ENCODE results near the gene CNGA2. TPM values are rescaled to one million over a fixed set of nuclear protein-coding genes. Genes with fewer than 3 reads are reported as not detected.

Gene CNGA2
- polyA plus RNA-seq, 10 donors, result 0.07 TPM; not detected in 9

GRCh38 chrX:151752847-151753246 is 18.3 kb downstream of the CNGA2 start:
- DNase-seq, result no peak

GRCh38 chrX:151753313-151754046 is 18.9 kb downstream of the CNGA2 start:
- DNase-seq, result peak in 2 of 3 donors; percentile 74 to 83

- DNase-seq, result peak in 1 of 3 donors; percentile 45
These were observed 19.5 kb downstream of the CNGA2 start for GRCh38 chrX:151754047-151754429.

GRCh38 chrX:151754641-151755215 is 20.2 kb downstream of the CNGA2 start:
- DNase-seq, result peak in 2 of 3 donors; percentile 40 to 75

- DNase-seq, result no peak
These were observed 24.6 kb downstream of the CNGA2 start for GRCh38 chrX:151759041-151759708.

- DNase-seq, result no peak
These were observed 28.3 kb downstream of the CNGA2 start for GRCh38 chrX:151762802-151763201.

GRCh38 chrX:151763711-151764110 is 29.2 kb downstream of the CNGA2 start:
- DNase-seq, result no peak

- DNase-seq, result no peak
These were observed 30.5 kb downstream of the CNGA2 start for GRCh38 chrX:151765026-151765425.

- DNase-seq, result no peak
These were observed 37.2 kb downstream of the CNGA2 start for GRCh38 chrX:151771726-151772125.

GRCh38 chrX:151773434-151773833 is 38.9 kb downstream of the CNGA2 start:
- no peak for DNase-seq

- DNase-seq, result no peak
These were observed 39.9 kb downstream of the CNGA2 start for GRCh38 chrX:151774421-151774820.

GRCh38 chrX:151776181-151776731 is 41.7 kb downstream of the CNGA2 start:
- DNase-seq, result peak; percentile 76 to 93 (median 83)

GRCh38 chrX:151776936-151777335 is 42.4 kb downstream of the CNGA2 start:
- no peak for DNase-seq

GRCh38 chrX:151779258-151779657 is 44.7 kb downstream of the CNGA2 start:
- DNase-seq, result no peak

- no peak for DNase-seq
These were observed 46.1 kb downstream of the CNGA2 start for GRCh38 chrX:151780621-151781020.

- peak; percentile 69 to 91 (median 87) for DNase-seq
These were observed 54.7 kb downstream of the CNGA2 start for GRCh38 chrX:151789179-151789800.

- DNase-seq, result peak; percentile 46 to 76 (median 55)
These were observed 56.1 kb downstream of the CNGA2 start for GRCh38 chrX:151790481-151791160.

- DNase-seq, result no peak
These were observed 57.4 kb downstream of the CNGA2 start for GRCh38 chrX:151791961-151792360.

- no peak for DNase-seq
These were observed 58.0 kb downstream of the CNGA2 start for GRCh38 chrX:151792505-151792904.

- DNase-seq, result no peak
These were observed 59.3 kb downstream of the CNGA2 start for GRCh38 chrX:151793886-151794285.

Data from muscle of back (tissue), 11 donors.